Dendritic cell treated with granulocyte-macrophage colony-stimulating factor and Interleukin-4, amounts not matched to agents 40 ng/mL and 50 ng/mL, for 4 days (primary cell): Measurements from ENCODE around the gene IMMP2L.
"Not testable (repeated sequence)": the region's sequence is repeated elsewhere in the genome, so short reads cannot be mapped to it uniquely, and the experiment has no call there.

Experiments used
- H3K27ac Mint-ChIP-seq: one replicate; pipeline ENCODE4 v1.8.0; 2022; ENCODE audit warnings: mild to moderate bottlenecking, mixed read lengths
- H3K27me3 Mint-ChIP-seq: one replicate; pipeline ENCODE4 v1.8.0; 2022; ENCODE audit warnings: mild to moderate bottlenecking, mixed read lengths
- H3K36me3 Mint-ChIP-seq: one replicate; pipeline ENCODE4 v1.8.0; 2022; ENCODE audit warnings: low read depth, mixed read lengths
- H3K4me1 Mint-ChIP-seq: one replicate; pipeline ENCODE4 v1.8.0; 2022; ENCODE audit warnings: low read depth, mixed read lengths
- H3K4me3 Mint-ChIP-seq: one replicate; pipeline ENCODE4 v1.8.0; 2022; ENCODE audit warnings: mild to moderate bottlenecking, moderate library complexity, mixed read lengths
- H3K9me3 Mint-ChIP-seq: one replicate; pipeline ENCODE4 v1.8.0; 2022; ENCODE audit warnings: mixed read lengths
- intact Hi-C: fragments of 100-400 bp; cut with micrococcal nuclease; formaldehyde crosslinking; loops from one replicate; pipeline ENCODE4 v1.15.0; 2022

The IMMP2L gene

GRCh38 chr7:110675383-110676103 lies 886.7 kb downstream of the IMMP2L start:
- Mint-ChIP-seq H3K4me1 (no peaks in the 10 kb centered on the region), H3K27ac (no peak overlapping the region), H3K27me3 (no peaks in the 10 kb centered on the region), H3K9me3 (peaks cover 58% of the 10 kb centered on the region), H3K36me3 (no peaks in the 10 kb centered on the region), H3K4me3 (no peak overlapping the region)
- intact Hi-C loops = no loop called here

GRCh38 chr7:110673148-110673547 lies 889.1 kb downstream of the IMMP2L start:
- no peaks in the 10 kb centered on the region for H3K4me1 Mint-ChIP-seq
- H3K27ac Mint-ChIP-seq = no peak overlapping the region
- peaks cover 66% of the 10 kb centered on the region for H3K9me3 Mint-ChIP-seq
- H3K36me3 Mint-ChIP-seq = no peaks in the 10 kb centered on the region
- H3K27me3 Mint-ChIP-seq = no peaks in the 10 kb centered on the region
- intact Hi-C loops = no loop called here
- no peak overlapping the region for H3K4me3 Mint-ChIP-seq

GRCh38 chr7:110669410-110669809 lies 892.9 kb downstream of the IMMP2L start:
- H3K4me1 Mint-ChIP-seq = no peaks in the 10 kb centered on the region
- peaks cover 73% of the 10 kb centered on the region for H3K9me3 Mint-ChIP-seq
- no peak overlapping the region for H3K4me3 Mint-ChIP-seq
- no peak overlapping the region for H3K27ac Mint-ChIP-seq
- H3K36me3 Mint-ChIP-seq = no peaks in the 10 kb centered on the region
- intact Hi-C loops = no loop called here
- H3K27me3 Mint-ChIP-seq = no peaks in the 10 kb centered on the region

GRCh38 chr7:110664803-110665202 lies 897.5 kb downstream of the IMMP2L start:
- H3K36me3 Mint-ChIP-seq = no peaks in the 10 kb centered on the region
- no peaks in the 10 kb centered on the region for H3K4me1 Mint-ChIP-seq
- no peak overlapping the region for H3K27ac Mint-ChIP-seq
- no peaks in the 10 kb centered on the region for H3K27me3 Mint-ChIP-seq
- H3K9me3 Mint-ChIP-seq = peaks cover 70% of the 10 kb centered on the region
- intact Hi-C loops = no loop called here
- no peak overlapping the region for H3K4me3 Mint-ChIP-seq

DNA sequence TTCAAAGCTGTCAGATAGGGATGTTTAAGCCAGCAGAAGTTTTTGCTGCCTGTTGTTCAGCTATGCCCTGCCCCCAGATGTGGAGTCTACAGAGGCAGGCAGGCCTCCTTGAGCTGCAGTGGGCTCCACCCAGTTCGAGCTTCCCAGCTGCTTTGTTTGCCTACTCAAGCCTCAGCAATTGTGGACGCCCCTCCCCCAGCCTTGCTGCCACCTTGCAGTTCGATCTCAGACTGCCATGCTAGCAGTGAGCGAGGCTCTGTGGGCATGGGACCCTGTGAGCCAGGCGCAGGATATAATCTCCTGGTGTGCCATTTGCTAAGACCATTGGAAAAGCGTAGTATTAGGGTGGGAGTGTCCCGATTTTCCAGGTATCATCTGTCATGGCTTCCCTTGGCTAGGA lies 901.7 kb downstream of the IMMP2L start:
- H3K36me3 Mint-ChIP-seq, H3K4me3 Mint-ChIP-seq, H3K27me3 Mint-ChIP-seq, intact Hi-C loops, H3K4me1 Mint-ChIP-seq, H3K27ac Mint-ChIP-seq: not testable (repeated sequence)
- H3K9me3 Mint-ChIP-seq = peaks cover 82% of the 10 kb centered on the region

DNA sequence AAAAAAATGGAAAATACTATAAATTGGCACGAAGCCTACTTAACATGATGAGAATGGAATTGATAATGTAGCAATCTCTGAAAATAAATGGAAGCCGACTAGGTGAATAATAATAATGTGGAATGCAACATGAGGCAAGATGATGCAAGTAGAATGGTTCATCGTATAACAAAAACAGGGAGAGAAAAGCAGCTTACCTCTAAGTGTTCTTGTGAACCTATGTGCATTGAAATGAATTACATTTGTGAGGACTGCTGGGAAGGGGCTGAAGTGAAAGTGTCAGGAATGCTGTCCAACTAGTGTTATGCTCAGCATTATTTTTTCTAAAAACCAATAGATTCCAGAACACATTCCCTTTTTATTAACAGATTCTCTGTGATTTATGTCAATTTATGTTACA lies 912.0 kb downstream of the IMMP2L start:
- H3K27me3 Mint-ChIP-seq = no peaks in the 10 kb centered on the region
- no peaks in the 10 kb centered on the region for H3K36me3 Mint-ChIP-seq
- H3K9me3 Mint-ChIP-seq = peaks cover 8% of the 10 kb centered on the region
- H3K4me1 Mint-ChIP-seq = no peaks in the 10 kb centered on the region
- no peak overlapping the region for H3K4me3 Mint-ChIP-seq
- no peak overlapping the region for H3K27ac Mint-ChIP-seq
- intact Hi-C loops = no loop called here

GRCh38 chr7:110647266-110647665 lies 915.0 kb downstream of the IMMP2L start:
- no peak overlapping the region for H3K27ac Mint-ChIP-seq
- no peaks in the 10 kb centered on the region for H3K4me1 Mint-ChIP-seq
- no peaks in the 10 kb centered on the region for H3K36me3 Mint-ChIP-seq
- no peaks in the 10 kb centered on the region for H3K9me3 Mint-ChIP-seq
- no peak overlapping the region for H3K4me3 Mint-ChIP-seq
- intact Hi-C loops = no loop called here
- H3K27me3 Mint-ChIP-seq = no peaks in the 10 kb centered on the region

DNA sequence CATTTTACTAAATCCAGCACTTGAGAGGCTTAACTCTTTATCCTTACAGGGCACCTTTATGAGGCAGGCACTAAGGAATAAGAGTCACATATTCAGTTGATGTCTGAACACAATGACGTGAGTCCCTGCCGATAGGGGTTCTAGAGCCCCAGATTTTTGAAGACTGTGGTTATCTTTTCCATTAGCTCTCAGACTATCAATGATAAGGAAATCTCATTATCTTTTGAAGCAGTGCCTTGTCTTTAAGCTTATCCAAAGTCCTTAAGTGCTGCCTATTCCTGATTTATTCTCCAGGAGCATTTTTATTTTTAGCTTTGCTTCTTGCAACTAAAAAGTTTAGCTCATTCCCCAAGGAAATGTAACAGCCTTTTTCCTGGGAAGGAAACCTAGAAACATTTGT lies 915.5 kb downstream of the IMMP2L start:
- H3K4me3 Mint-ChIP-seq = no peak overlapping the region
- no peaks in the 10 kb centered on the region for H3K27me3 Mint-ChIP-seq
- no peaks in the 10 kb centered on the region for H3K9me3 Mint-ChIP-seq
- H3K27ac Mint-ChIP-seq = no peak overlapping the region
- intact Hi-C loops = no loop called here
- no peaks in the 10 kb centered on the region for H3K4me1 Mint-ChIP-seq
- no peaks in the 10 kb centered on the region for H3K36me3 Mint-ChIP-seq

DNA sequence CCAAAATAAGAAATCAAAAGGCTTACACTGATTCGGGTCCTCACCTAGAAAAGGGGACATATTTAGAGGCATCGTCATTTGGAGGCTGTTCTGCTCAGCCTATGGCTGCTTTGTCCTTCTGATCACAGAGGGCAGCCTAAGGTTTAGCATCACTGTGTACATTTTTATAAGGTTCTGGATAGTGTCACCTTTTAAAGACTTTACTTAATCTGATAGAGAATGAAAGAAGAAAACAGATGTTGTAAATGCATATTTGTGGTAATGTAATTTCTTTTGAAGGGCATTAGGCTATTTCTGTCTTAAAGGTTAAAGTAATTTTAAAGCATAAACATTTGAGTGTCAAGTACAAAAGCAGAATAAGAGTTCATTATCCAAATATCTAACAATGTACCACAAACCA lies 916.7 kb downstream of the IMMP2L start:
- Mint-ChIP-seq H3K4me1 (no peaks in the 10 kb centered on the region), H3K36me3 (no peaks in the 10 kb centered on the region), H3K4me3 (no peak overlapping the region), H3K27ac (no peak overlapping the region), H3K27me3 (no peaks in the 10 kb centered on the region), H3K9me3 (peaks cover 8% of the 10 kb centered on the region)
- intact Hi-C loops = no loop called here

DNA sequence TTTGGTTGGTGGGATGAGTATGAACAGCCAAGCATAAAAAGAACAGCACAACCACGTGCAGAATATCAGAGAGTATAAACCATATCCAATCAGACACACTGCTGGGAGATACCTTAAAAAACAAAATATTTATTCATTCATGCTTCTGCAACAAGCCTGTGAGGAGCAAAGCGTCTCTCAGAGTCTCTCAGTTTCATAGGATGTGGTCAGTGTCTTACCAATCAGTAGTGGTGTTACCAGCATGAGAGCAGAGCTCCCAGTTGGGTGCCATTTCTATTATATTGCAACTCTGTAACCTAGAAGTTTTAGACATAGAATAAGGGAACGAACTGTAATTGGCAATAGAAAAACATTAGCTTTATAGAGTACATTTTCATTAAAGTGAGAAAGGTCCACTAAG lies 917.2 kb downstream of the IMMP2L start:
- H3K4me1 Mint-ChIP-seq = no peaks in the 10 kb centered on the region
- no peak overlapping the region for H3K27ac Mint-ChIP-seq
- intact Hi-C loops = no loop called here
- no peaks in the 10 kb centered on the region for H3K27me3 Mint-ChIP-seq
- H3K9me3 Mint-ChIP-seq = peaks cover 14% of the 10 kb centered on the region
- no peak overlapping the region for H3K4me3 Mint-ChIP-seq
- H3K36me3 Mint-ChIP-seq = no peaks in the 10 kb centered on the region

DNA sequence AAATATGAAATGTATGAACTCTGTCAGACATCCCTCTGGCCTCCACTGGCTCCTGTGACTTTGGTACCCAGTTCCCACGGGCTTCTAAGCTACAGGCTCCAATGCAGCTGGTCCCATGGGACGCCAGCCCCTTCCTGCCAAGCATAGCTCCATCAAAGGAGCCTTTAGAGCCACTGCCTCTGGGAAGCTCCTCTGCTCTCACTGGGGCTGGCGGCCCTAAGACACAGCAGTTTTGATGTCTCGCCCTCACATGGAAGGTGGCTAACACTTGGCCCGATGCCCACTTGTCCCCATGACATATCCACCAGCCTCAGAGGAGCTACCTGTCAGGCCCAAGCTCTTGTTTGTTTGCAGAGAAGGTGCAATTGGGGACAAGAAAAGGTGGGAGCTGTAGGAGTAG lies 925.0 kb downstream of the IMMP2L start:
- H3K27me3 Mint-ChIP-seq = no peaks in the 10 kb centered on the region
- H3K4me1 Mint-ChIP-seq = no peaks in the 10 kb centered on the region
- H3K27ac Mint-ChIP-seq = no peak overlapping the region
- H3K9me3 Mint-ChIP-seq = peaks cover 45% of the 10 kb centered on the region
- no peaks in the 10 kb centered on the region for H3K36me3 Mint-ChIP-seq
- no peak overlapping the region for H3K4me3 Mint-ChIP-seq
- intact Hi-C loops = no loop called here

DNA sequence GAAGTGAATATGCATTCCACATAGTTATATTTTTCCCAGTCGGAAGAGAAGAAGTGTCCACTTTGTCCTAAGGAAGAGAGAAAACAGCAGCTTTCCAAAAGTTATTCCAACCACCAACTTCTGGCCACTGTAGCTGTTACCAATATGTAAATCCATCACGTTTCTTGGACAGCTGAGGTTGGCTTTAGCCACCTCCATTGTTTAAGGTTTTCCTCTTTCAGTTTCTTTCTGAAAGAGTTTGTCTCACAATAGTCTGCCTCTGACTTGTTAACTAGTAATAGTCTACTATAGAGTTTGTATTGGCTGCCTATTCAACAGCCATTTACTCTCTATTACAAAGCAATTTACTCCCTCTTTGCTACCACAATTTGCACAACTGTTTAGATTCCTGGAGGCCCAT lies 929.0 kb downstream of the IMMP2L start:
- no peaks in the 10 kb centered on the region for H3K4me1 Mint-ChIP-seq
- H3K36me3 Mint-ChIP-seq = no peaks in the 10 kb centered on the region
- no peak overlapping the region for H3K4me3 Mint-ChIP-seq
- no peak overlapping the region for H3K27ac Mint-ChIP-seq
- H3K9me3 Mint-ChIP-seq = peaks cover 27% of the 10 kb centered on the region
- intact Hi-C loops = no loop called here
- H3K27me3 Mint-ChIP-seq = no peaks in the 10 kb centered on the region

DNA sequence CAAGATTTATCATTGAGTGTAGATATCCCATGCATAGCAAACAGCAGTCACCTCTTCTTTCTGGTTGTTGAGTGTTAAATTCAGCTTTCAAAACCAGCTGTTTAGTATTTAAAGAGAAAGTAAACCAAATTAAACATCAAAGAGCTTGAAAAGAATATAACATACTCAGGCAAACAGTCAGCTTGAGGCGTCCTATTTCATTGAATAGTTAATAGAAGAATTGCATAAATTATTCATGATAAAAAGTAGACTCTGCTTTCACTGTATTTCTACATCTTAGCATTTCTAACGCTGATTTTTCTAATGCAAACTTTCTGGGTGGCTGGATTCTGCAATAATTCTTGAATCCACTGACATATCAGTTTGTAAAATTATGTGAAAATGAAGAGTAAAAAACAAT lies 935.9 kb downstream of the IMMP2L start:
- Mint-ChIP-seq H3K4me3 (no peak overlapping the region), H3K4me1 (no peaks in the 10 kb centered on the region), H3K27ac (no peak overlapping the region), H3K36me3 (no peaks in the 10 kb centered on the region), H3K27me3 (no peaks in the 10 kb centered on the region), H3K9me3 (peaks cover 14% of the 10 kb centered on the region)
- intact Hi-C loops = no loop called here

- H3K4me1 Mint-ChIP-seq = no peaks in the 10 kb centered on the region
- H3K36me3 Mint-ChIP-seq = no peaks in the 10 kb centered on the region
- no peak overlapping the region for H3K4me3 Mint-ChIP-seq
- no peak overlapping the region for H3K27ac Mint-ChIP-seq
- peaks cover 22% of the 10 kb centered on the region for H3K9me3 Mint-ChIP-seq
- no peaks in the 10 kb centered on the region for H3K27me3 Mint-ChIP-seq
- intact Hi-C loops = no loop called here
Observed at GRCh38 chr7:110625294-110625693, 937.0 kb downstream of the IMMP2L start.

DNA sequence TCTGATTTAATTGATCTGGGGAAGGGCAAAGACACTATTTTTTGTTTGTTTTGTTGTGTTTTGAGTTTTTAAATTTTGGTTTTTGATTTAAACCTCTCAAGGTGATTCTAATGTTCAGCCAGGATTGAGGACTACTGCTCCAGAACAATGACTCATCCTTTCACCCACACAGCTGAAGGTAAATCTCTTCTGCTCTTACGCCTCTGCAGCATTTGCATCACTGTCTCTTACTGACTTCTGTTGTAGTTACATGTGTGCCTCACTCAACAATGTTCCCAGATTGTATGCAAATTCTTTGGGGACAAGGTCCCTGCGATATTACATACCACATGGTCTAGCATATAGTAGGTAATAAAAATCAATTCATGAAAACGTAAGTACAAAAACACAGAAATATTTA lies 938.9 kb downstream of the IMMP2L start:
- Mint-ChIP-seq H3K27me3 (no peaks in the 10 kb centered on the region), H3K36me3 (no peaks in the 10 kb centered on the region), H3K9me3 (peaks cover 29% of the 10 kb centered on the region), H3K4me3 (no peak overlapping the region), H3K4me1 (no peaks in the 10 kb centered on the region), H3K27ac (no peak overlapping the region)
- intact Hi-C loops = no loop called here
